ENCODE results near the gene MTG2.

DNA sequence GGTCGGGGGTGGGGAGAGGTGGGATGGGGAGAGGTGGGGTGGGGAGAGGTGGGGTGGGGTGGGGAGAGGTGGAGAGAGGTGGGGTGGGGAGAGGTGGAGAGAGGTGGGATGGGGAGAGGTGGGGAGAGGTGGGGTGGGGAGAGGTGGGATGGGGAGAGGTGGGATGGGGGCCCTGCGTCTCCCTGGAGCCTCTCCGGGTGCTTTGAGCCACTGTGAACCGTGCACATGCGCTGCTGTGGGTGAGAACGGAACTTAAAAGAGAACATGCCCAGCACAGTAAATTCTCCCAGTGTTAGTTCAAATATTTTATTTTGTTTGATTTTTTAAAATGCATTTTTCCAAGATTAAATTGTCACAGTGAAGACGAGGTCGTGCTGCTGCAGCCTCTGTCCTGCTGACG lies 22.6 kb upstream of the MTG2 start:
- TF ChIP-seq CTCF (IDR thresholded peaks at IDR 0.05) (no peak), POLR2A (IDR thresholded peaks at IDR 0.05) (no peak)
